CD4-positive, alpha-beta T cell treated with Interferon alpha-2 for 1 hour (primary cell): ENCODE results near the gene GNAT1.
A peak's percentile ranks its signal among the peaks of the same experiment; 100 is the strongest.
"Not testable (repeated sequence)": the region's sequence is repeated elsewhere in the genome, so short reads cannot be mapped to it uniquely, and the experiment has no call there.

ENCODE experiments used
- DNase-seq, 2 donors: peaks; one replicate each; pipeline ENCODE4 v3.0.0-alpha.2; 2020 to 2022

GNAT1 gene

DNA sequence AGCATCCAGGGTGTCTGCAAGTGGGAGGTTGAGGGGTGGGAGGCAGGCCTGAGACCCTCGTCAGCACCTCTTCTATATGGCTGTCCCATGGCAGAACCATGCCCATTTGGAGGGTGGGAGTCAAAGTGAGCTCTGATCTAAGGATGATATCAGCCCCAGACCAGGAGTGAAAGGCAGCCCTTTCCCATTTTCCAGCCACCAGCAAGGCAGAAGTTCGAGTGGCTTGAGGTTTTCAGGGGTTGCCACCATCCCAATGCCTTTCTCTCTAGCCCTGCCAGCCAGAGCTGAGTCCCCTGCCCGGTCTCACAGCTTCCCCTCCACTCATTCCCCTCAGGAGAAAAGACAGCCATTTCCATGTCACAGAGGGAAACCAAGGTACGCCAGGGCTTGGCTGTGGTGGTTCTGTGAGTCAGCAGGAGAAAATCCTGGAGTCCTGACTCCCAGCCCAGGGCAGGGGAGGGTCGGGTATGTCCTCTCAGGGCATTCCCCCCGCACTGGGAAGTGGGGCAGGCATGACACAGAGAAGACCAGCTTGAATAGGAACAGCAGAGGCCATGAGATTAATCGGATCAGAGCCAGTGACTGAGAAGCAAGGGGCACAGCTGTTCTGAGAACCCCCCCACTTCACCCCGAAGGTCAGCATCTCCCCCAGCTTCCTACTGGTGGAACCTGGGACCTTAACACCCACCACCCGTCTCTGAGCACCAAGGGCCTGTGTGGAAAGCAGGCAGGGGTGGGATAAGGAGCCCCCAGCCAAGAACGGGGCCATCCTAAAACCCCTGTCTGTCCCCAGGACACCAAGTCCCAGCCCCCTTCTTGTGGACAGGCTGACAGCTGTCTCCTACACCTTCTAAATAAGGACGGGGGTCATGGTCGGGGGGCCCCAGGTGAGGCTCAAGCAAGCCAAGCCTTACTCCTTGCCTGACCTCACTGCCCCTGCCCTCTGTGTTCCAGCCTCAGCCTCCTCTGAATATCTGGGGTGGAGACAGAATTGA, 12.7 kb downstream of the GNAT1 start:
- no peak for DNase-seq

DNA sequence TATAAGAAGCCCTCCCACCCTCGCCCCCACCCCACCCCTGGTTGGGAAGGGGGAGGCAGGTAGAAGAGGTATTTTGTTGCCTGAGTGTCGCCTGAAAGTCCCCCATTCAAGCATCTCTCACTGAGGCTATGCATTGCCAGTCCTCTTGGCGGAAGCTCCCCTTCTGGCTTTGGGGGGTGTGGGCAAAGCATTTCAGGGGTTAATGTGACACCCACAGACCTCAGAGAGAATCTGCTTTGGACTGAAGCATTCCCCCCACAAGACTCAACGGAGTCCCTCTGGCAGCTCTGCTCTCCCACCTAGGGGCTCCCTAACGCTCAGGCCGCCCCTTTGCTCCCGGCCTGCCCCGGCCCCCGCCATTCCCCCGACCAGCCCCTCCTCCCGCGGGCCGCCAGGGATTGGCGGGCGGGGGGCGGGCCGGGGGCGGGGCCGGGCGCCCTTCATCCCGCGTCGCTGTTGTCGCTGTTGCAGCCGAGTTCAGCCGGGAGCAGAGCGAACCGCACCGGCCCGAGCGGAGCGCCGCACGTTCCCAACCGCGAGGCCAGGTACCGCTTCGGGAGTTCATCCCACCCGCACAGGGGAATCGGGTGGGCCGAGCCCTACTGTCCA, 13.5 kb downstream of the GNAT1 start, which contains the start of gene SLC38A3:
SLC38A3 (plus strand) TSS at position 468 of the 609 bp plus-strand sequence. CDS start 8,929 bp downstream, outside the sequence.
- DNase-seq: peak in 1 of 2 donors; percentile 18

DNA sequence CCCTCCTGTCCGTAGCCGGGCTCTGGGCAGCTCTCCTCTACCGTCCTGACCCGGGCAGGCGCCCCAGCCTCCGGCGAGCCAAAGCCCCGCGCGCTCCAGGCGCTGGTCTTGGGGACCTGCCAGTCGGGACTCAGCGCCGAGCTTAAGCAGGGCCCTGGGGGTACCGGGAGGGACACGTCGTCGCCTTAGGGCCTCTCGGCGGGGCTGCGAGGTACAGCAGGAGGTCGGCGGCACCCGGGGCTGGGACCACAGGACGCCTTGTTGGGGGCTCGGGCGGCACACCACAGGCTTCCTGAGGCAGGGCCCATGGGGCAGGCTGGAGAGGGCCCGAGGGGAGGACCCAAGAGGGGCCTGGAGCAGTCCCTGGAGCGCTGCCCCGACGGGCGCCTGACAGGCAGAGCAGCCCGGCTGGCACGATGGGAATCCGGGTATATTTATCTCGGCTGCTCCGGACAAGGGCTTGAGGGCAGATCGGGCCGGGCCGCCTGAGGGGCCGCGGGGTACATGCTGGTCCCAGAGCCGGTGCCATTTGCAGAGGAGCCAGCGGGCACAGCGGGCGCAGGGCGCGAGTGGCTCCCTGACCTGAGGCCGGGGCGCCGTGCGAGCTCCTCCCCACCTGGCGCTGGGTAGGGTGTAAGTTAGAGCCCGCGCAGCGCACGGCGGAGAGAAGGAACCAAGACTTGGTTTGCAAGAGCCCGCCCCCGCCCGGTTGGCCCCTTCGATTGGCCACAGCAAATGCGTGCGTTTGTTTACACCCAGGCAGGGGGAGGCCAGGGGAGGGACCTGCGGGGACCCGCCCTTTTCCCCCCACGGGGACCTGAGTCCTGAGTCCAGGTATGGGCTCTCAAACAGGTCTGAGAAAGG, 14.2 kb downstream of the GNAT1 start:
- peak; percentile 35 to 37 for DNase-seq

DNA sequence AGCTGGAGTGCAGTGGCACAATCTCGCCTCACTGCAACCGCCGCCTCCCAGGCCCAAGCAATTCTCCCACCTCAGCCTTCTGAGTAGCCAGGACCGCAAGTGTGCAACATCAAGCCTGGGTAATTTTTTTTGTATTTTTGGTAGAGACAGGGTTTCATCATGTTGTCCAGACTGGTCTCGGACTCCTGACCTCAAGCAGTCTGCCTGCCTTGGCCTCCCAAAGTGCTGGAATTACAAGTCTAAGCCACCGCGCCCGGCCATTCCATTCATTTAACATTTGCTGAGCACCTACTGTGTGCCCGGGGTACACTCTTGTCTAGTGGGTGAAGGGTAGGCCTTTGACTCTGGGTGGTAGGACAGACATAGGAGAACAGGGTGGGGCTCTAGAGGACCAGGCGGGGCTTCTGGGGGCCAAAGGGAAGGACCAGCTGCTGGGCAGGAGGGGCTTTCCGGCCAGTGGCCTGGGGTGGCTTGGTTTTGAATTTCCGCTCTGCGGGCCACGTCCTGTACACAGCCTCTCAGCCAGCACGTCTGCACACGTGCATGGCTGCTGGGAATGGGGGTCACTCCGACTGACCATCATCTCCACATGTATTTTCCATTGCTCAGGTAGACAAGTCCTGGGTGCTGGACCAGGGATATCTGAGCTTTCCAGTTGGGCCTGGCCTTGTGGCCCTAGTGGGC, 16.1 kb downstream of the GNAT1 start:
- DNase-seq: no peak

DNA sequence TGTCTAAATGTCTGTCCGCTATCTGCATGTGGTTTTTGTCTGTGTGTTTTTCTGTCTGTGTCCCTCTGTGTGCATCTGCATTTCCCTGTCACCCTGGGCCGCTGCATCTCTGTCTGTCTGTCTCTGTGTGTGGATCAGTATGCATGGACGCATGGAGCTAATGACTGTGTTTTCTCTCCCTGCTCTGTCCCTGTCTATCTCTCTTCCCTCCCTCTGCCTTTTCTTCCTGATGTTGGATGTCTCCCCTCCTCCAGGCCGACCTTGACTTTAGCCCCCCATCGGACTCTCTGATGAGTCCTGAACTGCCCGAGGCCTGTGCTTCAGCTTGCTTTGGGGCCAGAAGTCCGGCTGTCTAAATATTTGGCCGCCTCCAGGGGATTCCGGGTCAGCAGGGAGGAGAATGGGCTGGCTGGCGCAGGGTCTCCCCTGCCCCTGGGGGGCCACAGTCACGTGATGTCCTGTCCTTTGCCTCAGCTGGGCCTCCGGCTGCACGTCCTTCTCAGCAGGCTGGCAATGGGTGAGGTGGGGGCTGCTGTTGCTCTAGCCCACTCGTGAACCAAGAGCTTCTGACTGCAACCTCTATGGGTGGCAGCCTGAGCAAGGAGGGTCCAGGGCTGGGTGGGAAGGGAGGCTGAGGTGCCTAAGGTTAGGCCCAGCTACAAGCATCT, 17.4 kb downstream of the GNAT1 start:
- DNase-seq: no peak

DNA sequence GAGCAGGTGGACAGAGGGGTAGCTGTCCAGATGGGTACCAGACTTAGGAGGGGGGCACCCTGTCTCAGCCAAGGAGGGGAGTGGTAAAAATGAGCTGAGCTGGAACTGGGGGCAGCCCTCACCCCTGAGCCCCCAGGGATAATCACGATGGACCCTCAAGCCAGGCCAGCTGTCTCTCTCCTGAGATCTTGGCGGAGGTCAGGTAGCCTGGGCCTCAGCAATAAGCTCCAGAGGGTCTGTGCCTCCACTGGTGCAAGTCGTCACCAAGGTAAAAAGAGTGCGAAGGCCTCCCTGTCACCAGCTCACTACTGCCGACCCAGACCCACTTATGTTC, 18.7 kb downstream of the GNAT1 start:
- DNase-seq: no peak

DNA sequence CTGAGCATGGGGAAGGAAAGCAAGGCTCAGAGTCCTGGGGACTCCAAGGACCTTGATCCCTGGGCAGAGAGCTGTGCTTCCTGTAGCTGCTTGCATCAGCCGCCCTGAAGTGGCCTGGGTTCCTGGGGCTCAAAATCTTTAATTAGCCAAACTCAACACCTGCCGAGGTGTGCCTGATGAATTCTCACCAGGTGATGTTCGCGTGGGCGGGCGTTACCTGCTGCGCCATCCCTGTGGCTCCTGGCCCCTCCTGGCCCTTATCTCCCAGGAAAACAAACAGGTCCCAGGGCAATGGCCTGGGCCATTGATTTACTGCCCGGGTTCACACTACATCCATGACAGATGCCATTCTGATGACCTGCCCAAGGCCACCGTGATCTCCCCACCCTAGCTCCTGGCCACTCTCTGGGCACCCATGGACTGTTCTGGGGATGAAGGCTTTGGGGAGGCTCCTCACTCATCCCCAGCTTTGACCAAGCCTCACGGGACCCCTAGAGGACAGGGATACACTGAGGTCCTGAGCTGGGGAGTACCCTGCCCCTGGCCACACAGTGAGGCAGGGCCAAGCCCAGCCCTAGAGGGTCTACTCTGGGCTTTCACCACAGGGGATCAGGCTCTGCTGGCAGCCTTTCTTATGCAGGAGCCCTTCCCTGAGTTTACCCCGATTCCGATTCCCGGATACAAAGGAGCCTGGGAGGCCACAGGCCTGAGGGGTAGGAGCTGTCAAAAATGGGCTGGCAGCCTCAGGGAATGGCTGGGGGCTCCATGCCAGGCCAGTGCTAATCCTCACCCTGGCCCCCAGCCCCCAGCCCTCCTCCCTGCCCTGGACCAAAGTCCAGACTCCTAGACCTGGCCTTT, 19.3 kb downstream of the GNAT1 start:
- no peak for DNase-seq

DNA sequence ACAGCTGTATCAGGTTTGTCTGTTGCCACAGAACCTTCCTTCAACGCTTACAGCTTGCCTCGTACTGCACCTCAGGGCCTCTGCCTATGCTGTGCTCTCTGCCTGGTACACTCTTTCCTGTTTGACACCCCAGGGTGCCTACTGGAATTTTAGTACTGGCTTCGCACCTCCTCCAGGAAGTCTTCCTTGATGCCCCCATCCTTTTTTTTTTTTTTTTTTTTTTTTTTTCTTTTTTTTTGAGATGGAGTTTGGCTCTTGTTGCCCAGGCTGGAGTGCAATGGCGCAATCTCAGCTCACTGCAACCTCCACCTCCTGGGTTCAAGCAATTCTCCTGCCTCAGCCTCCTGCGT, 19.9 kb downstream of the GNAT1 start:
- DNase-seq: not testable (repeated sequence)

DNA sequence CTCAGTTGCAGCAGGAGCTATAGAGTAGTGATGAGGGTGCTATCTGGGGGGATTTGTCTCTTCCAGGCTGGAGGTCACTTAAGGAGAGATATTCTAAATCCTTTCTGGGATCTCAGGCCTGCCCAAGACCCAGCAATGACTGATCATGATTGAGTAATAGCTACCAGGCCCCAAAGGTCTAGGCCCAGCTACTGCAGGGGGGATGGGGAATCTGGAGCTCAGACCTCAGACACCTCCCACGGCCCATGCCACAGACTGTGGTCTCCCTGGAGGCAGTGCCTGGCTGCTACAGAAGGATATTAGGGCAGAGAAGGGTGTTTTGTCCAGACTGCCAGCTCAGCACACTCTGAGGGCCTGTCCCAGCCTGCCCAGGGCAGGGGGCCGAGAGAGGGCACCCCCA, 20.5 kb downstream of the GNAT1 start:
- DNase-seq: no peak

DNA sequence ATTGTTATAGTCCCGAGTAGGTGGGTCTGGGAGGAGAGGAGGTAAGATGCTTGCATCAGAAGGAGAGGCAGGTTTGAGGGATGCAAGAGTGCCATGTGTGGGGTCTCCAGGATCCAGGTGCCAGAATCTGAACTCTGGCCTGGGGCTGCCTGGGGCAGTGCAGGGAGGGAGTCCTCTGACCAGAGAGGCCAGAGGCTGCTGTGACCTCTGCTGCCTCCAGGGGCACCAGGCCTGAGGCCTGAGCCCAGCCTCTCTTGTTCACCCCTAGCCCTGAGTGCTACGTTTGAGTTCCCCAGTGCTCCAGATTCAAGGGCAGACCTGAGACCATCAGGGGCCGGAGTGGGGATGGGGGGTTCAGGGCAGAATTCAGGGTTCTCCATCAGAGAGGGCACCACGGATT, 21.1 kb downstream of the GNAT1 start:
- no peak for DNase-seq

DNA sequence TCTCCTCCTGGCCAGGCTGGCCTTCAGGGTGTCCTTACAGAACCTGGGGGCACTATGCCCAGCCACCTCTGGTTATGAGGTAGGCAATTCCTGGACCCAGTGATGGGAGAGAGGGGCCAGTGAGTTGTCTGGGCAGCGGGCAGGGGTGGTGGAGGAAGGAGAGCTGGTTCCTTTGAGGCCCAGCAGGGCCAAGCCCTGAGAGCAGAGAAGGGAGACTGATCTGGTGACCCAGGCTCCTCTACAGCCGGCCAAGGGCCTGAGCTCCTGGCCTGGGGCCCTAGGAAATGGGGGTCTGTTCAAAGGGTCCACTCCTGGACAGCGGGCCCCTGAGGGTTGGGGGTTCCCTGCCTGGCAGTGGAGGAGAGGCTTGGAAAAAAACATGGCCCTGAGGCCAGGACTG, 21.6 kb downstream of the GNAT1 start:
- no peak for DNase-seq

DNA sequence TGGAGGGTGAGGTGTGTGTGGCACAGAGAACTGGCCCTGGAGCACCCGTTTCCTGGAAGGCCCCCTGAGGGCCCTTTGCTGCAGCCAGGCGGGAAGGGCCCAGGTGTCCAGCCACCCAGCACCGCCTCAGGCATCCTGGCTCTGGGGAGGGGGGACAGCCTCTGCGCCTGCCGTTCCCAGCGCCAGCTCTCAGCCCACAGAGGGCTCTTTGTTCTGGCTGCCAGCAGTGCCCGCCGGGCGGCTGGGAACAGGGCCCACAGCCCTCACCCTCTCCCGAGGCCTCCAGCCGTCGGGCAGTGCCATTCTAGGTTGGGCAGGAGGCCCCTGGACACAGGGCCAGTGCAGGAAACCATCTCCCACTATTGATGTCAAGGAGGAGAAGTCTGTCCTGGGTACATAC, 22.0 kb downstream of the GNAT1 start:
- no peak for DNase-seq

DNA sequence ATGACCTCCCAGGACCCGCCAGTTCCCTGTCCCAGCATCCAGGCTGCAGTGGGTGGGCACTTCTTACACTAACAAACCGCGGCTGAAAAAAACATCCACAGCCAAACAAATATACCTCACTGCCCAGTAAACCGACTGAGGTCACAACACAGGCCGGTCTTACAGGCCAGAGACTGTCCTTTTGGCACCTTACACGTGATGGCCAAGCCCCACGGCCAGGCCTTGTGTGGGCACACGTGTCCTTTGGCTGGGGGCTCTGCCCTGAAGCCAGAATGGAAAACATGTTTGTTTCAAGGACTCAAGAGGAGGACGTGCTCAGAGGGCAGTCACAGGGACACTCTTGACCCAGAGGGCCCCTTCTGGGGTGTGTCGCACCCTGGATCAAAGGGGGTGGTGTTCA, 23.4 kb downstream of the GNAT1 start:
- no peak for DNase-seq

DNA sequence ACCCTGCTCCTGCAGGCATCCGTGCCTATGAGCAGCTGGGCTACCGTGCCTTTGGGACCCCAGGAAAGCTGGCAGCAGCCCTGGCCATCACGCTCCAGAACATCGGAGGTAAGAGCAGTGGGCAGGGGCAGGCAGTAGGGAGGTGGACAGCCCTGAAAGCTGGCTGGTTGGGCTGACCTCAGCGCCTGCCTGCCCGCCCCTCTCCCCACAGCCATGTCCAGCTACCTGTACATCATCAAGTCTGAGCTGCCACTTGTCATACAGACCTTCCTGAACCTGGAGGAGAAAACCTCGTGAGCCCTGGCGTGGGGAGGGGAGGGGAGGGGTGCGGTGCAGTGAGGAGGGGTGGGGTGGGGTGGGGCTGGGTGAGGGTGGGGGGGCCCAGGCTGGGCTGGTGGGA, 24.1 kb downstream of the GNAT1 start:
- no peak for DNase-seq

DNA sequence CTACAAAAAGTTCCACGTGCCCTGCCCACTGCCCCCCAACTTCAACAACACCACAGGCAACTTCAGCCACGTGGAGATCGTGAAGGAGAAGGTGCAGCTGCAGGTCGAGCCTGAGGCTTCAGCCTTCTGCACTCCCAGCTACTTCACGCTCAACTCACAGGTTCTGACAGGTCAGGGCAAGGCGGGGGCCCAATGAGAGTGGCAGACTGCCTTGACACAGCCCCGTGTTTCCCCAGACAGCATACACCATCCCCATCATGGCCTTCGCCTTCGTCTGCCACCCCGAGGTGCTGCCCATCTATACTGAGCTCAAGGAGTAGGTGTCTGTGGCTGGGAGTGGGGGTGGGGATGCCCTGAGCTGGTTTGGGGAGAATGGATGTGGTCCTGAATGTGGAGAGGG, 26.3 kb downstream of the GNAT1 start:
- DNase-seq: no peak

DNA sequence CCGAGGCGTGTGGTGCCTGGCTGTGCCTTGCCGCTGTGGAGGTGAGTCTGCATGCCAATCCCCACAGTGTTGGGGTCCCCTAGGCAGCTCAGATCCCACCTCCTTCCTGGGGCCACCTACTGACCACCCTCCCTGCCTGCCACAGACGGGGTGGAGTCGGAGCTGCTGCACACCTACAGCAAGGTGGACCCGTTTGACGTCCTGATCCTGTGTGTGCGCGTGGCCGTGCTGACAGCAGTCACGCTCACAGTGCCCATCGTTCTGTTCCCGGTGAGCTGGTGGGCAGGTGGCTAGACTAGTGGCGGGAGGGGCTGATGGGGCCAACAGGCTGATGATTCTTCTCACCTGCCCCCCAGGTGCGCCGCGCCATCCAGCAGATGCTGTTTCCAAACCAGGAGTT, 27.0 kb downstream of the GNAT1 start:
- DNase-seq: no peak

DNA sequence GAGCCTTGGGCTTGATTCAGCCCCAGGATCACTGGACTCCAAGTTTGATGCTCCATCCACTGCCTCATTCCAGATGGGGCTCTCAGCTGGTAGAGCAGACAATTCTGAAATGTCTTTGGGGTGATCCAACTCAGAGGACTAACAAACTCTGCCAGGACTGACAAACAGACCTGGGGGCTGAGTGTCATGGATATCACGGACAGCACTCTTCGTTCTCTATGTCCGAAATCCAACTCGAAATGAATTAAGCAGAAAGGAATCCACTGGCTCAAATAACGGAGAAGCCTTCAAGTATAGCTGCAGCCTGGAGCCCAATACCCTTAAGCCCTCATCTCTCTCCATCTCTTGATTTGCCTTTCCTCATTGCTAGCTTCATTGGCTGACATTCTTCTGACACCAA, 27.9 kb downstream of the GNAT1 start:
- DNase-seq: no peak

DNA sequence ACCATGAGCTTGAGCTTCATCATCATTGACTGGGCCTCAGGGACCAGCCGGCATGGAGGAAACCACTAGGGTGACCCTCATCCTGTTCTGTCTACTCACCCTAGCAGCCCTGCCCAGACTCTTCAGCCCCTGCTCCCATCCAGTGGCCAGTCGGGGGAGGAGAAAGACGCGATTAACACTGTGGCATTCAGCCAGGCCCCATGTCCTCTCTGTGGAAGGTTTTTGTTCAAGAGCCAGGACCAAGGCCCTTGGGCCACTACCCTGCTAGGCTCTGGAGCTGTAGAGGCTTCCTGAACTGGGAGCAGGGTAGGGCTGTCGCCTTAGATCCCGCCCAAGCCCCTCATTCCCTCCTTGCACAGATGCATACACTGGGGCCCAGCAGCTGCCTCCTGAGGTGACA, 28.7 kb downstream of the GNAT1 start:
- DNase-seq: no peak

DNA sequence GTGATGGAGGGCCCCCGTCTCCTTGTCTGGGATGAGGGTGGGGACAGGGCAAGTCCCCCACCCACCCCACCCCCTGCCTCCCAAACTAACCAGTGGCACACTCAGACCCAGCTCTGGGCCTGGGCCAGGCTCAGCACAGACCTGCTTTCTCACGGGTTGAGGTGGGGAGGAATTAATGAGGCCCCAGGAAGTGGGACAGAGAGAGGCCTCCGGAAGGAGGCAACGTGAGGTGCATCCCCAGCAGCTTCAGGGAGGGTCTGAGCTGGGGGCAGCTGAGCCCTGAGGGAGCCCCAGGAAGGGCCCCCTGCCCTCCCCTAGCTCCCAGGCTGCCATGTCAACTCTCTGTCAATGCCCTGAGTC, 29.6 kb downstream of the GNAT1 start:
- DNase-seq: no peak

DNA sequence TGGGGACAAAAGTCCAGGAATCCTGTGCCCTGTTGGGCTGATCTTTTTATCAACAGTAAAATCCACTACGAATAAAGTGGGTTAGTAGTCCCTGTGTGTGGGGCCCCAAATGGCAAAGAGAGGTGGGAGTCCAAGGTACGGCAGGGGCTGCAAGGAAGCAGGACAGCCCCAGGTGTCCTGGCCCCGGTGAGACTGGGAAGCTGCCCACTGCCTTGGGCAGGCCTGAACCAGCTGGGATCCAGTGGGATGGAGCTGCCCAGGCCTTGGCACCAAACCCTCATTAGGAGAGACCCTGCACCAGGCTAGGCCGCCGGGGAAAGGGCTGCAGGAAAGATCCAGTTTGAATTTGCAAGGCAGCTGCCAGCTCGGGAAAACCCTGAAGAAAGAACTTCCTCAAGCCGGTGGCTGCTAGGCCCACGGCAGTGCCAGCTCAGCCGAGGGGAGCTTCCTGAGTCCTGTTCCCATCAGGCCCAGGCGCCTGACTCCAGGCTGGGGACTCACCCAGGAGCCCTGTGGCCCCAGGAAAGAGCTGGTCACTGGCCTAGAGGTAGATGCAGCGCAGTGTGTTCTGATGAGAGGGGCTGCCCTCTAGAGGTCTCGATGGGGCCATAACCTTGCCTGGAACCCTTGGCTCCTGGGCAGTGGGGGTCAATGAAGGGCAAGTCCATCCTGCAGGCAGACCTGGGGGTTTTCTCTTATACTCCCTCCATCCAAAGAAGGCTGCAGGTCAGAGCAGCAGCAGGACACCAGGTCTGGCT, 30.2 kb downstream of the GNAT1 start:
- DNase-seq: no peak

DNA sequence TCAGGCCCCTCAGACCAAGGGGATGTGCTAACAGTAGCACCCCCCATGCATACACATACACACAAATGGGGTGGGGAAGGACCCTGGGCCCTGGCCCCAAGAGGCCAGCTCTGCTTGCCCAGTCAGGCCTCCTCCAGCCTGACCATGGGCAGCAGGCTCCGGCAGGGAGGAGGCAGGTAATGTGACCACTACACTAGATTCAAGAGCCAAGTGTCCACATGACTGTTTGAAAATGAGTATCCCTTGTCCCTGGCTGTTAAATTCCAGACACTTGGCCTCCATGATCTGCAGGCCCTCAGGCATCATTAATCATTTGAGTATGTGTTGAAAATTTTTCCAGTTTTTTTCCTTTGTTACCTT, 30.7 kb downstream of the GNAT1 start:
- DNase-seq: no peak
